CD1c-positive myeloid dendritic cell (primary cell): ENCODE data around the gene PLA2G4A.

ENCODE experiments used
- DNase-seq: peaks from one replicate; pipeline ENCODE4 v3.0.0-alpha.2; 2016; ENCODE audit errors: extremely low spot score

PLA2G4A gene

DNA sequence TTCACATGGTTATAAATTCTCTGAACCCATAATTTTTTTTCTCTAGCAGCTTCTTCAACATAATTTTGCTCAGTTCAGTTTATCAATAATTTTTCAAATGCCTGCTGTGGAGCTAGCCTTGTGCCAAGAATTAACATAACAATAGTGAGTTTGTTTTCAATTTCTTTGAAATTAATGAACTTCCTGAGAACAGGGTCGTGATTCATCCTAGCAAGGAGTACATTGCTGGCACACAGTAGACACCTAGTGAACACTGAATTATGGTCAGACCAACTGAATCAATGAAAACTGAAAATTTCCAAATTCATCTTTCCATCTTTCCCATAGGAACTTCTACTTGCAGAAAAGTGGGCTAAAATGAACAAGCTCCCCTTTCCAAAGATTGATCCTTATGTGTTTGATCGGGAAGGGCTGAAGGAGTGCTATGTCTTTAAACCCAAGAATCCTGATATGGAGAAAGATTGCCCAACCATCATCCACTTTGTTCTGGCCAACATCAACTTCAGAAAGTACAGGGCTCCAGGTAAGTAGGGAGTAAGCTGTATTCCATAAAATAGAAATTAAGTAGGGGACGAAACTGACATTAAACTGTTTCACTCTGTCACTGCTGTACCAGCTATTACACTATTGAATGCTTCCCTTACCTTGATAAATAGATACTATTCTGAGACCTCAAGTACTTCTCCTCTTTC lies 148.7 kb downstream of the PLA2G4A start:
- DNase-seq, result no peak

DNA sequence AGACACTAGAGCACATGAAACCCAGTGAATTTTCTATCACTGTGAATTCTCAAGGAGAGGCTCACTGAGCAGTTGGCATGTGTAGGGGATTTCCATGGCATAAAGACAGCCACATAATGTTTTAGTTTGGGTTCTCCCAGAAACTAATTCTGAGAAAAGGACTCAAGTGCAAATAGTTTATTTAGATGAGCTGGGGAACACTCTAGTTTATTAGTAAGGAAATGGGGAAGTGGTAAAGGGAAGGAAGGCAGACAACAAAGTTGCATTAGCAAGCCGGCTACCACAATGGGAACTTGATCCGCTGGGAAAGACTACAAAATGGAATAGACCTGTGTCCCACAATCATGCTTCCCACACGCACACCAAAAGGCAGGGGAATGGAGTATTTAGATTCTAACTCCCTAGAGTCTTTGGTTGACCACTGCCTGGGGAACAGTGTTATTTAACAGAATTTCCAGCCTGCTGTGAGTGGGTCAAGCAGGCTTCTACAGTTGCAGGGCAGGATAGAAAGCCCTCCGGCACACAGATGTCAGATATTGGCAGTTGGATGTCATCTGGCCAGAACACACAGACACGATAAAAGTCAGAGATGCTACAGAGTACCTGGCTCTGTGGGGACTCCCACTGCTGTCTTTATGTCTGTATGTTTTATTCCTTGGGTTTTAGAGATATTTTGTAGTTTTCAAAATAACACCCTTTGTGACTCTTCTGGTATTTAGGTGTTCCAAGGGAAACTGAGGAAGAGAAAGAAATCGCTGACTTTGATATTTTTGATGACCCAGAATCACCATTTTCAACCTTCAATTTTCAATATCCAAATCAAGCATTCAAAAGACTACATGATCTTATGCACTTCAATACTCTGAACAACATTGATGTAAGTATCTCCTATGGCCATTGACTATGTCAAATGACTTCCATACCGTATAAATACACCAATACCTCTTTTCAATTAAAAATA lies 150.1 kb downstream of the PLA2G4A start:
- peak; percentile 64 for DNase-seq

DNA sequence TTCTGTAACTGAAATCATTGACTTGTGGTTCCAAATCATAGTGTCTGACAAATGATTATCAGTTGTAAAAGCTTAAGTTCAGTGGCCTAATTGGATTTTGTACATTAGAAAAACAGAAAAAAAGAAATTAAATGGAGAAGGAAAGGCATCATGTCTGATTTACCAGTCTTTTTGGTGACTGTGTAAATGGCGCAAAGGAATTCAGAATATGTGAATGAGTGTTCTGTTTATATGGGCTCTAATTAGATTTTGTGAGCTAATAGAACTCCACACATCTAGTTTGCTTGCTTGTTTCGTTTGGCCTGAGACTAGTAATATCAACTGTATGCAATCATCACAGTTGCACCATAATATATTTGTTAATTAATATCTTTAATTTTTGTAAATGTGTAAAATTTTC lies 151.7 kb downstream of the PLA2G4A start:
- no peak for DNase-seq

DNA sequence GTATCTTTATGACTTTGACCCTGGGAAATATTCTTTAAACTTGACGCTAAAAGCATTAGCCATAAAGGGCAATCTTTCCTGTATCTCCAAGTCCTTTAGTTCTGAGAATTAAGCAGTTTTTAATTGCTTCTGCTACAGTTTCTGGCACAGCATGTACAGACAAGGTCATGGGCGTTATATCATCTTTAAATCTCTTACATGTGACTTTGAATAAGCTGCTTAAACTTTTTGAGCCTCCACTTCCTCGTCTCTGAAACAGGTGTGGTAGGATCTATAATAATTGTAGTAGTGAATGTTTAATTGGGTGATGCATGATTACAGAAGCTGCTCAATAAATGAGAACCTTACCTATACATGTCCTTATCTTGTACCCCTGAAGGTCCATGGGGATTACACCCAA lies 153.4 kb downstream of the PLA2G4A start:
- no peak for DNase-seq

DNA sequence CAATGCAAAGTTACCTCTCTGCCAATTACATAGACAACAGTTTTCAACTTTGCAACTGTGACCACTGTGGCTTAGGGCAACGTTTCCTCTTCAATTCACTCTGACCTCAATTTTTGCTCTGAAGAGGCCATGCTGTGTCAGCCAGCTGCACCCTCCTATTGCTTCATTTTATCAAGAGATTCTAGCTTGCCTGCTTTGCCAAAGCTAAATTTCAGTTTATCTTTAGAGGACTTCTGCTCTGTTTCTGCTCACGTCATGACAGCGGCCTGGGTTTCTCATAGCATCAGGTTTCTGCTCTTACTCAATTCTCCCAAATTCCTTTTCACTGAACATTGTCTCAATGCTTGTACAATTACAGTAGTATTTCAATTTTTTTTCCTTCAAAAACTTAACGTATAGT lies 154.6 kb downstream of the PLA2G4A start:
- no peak for DNase-seq

DNA sequence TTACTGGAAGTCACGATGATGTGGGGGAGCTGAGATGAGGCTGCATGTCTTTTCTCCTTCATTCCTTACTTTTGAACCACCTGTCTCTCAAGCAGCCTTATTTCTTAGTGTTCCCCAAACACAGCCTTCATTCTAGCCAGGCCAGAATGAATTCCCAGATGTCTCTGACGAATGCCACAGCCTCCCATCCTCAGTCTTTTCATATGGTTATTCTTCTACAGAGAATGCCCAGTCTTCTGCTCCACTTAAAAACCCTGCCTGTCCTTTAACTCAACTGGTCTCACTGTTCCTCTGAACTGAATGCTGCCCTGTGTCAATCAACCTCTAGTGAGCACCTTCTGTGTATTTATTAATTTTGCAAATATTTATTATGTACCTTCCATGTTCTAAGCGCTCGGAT lies 156.2 kb downstream of the PLA2G4A start:
- no peak for DNase-seq

DNA sequence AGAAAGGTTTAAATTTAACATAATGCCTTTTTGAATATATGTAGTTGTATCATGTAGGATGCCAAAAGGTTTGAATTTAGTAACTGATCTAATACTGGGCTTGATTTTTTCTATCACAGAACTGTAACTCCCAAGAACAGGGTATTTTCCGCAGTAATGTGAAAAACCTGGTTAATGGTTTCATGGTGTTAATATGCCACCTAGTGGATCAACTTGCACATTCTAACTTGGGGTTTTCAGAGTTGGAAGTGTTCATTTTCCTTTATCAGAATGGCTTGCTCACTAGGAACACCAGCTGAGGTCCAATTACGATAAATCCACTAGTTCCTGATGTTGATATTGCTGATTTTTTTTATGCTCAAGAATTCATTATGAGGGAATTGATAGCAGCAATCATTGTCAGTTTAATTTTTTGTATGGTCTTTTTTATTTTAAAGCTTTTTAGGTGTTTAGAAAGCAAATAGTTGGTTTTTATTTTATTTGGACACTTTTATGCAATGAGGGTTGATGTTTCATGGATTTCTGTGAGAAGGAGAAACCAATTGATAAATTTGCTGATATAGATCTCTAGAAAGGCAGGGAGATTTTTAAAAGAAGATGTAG lies 157.2 kb downstream of the PLA2G4A start:
- DNase-seq, result peak; percentile 68

DNA sequence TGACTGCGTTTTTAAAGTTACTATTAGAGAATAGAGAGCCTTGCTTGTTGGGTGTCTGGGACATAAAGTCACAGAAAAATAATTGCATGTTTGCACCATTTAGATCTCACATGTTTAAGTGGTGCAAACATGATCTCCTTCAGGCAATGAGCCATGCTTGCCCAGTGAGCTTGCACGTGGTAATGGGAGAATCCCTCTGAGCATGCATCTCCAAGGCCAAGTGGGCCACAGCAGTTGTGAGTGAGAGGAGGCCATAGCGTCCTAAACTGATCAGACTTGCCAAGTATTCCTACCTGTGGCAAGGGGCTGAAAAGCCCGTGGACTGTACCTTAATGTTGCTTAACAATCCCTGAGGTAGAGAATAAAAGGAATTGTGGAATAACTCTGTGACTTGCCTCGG lies 158.3 kb downstream of the PLA2G4A start:
- DNase-seq, result no peak

DNA sequence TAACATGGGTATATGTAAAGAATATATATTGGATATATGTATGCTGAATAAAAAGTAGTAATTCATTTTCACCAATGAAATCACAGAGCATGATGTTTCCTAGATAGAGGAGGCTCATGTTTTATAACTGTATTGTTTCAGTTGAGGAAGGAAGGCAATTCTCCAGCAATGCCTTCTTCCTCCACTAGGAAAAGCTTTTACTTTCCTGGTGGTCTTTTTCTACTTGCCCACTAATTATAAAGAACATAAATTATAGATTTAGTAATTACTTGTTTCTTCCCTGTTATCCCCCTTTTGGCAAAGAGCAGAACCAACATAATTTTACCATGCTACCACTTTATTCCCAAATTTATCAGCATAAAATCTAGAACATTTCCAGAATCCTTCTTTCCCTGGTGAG lies 159.0 kb downstream of the PLA2G4A start:
- no peak for DNase-seq

DNA sequence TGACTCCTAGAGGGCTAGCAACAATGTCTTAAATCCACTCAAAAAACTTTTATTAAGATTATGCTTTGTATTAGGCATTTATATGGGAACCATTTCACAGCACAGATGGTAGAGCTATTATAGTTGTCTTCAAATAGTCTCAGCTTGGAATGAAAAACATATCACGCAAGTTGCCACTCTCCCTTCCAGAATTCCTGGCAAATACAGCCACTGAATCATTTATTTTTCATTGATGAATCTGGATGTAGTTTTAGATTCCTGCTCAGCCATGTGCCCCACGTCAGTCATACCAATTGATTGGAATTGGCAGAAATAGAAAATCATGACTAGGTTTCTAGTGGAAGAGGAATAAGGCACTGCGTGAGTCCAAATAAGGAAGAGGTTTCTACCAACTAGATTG lies 165.2 kb downstream of the PLA2G4A start:
- no peak for DNase-seq

DNA sequence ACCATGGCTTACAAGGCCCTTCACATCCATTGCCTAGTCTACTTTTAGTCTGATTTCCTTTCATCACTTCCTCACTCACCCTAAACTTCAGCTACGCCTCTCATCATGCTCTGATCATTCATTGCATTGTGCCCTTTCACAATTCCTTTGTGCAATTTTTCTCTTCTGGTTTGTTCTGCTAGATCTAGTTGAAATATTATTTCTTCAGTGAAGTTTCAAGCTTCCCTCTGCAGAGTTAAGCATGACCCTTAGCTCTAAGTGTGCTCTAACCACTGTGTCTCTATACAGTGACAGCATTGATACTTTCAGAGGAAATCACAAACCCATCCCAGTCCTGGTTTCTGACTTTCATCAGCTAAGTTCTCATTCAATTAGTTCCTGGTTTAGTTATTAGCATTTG lies 166.1 kb downstream of the PLA2G4A start:
- peak; percentile 7 for DNase-seq

DNA sequence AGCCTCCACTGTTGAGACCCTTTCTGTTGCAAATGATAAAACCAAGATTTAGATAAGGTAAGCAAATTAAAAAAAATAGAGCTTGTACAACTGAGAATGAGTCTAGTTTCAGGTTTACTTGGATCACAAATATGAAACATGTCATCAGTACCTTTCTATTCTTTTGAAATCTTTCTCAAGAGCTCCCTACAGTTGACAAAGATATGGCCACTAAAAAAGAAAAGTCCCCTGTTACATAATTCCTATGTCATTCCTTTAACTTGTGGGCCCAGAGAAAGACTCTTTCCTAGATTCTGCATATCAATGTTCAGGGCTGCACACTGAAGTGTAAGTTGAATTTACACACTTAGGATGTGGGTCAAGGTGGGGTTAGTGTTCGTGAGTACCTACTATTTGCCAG lies 168.1 kb downstream of the PLA2G4A start:
- no peak for DNase-seq

DNA sequence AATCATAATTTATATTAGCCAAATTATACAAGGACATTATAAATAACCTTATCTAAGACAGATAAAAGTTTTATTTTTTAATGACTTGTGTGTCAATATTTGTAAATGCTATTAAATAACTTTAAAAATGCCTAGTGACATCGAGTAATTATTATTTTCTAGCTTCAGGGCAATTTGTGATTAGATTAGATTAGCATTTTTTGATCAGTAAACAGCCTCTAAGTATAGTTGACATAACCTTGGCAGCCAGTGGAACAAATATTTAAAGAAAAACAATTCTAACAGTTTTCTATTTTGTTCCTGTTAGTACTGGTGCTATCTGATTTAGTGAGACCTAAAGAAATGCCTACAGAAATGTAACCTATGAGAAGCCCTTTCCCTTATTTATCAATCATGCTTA lies 169.1 kb downstream of the PLA2G4A start:
- no peak for DNase-seq

DNA sequence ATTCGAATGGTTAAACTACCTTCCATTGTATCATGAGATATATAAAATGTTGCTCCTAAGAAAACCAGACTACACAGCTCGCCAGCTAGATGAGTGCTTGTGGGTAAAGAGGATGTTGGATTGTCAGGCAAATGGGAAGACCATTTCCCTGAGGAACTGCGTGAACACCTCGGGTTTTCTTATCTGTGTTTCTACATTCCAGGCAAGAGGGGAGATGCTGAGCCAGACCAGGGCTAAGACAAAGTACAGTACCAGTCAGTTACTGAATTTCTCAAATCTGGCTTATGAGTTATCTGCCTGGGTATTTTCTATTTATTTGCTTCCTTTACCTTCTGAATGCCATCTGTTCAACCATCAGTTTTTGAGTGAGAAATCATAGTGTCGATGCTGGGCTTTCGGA lies 170.8 kb downstream of the PLA2G4A start:
- no peak for DNase-seq

DNA sequence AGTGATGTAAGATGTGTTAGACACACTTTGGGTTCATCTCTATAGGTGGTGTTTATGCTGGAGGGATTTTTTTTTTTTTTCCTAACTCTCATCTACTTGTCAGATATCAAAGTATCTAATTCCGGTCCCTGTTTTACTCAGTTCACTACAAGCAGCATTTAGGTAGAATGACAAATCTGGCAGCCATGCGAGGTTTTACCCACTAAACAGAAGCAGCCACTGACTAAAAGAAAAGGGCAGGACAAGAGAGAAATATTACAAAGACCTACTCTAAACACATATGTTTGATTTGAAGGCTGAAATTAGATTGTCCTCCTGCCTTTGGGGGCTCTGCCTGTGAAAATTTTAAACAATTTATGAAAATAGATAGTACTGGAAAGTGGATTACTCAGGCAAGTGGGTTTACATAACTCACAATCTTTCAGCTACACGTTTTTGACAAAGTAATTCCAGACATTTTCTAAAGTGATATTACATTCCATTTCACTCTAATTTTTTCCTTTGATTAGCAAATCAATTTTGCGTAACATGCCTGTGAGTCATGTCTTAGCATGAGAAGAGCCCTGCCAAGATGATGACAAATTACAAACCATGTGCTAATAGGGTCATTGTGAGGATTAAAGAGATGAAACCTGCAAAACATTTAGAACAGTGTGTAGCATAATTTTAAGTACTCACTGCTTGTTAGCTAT lies 172.6 kb downstream of the PLA2G4A start:
- DNase-seq, result peak; percentile 11

DNA sequence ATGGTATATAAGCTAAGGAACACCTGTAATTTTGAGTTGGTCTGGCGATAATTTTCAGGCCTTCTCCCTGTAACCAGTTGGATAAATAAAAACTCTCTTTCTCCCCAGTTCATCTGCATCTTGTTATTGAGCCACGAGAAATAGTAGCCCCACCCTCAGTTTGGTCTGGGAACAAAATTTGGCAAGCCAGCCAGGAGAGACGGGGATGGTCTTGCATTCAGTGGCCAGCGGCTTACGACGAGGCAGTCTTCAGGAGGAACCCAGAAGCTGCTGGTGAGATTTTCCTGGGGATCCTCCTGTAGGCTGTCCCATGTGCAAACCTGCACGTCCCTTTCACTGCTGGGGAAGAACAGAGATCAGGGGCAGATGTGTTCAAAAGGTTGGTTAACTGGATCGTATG lies 174.6 kb downstream of the PLA2G4A start:
- no peak for DNase-seq

DNA sequence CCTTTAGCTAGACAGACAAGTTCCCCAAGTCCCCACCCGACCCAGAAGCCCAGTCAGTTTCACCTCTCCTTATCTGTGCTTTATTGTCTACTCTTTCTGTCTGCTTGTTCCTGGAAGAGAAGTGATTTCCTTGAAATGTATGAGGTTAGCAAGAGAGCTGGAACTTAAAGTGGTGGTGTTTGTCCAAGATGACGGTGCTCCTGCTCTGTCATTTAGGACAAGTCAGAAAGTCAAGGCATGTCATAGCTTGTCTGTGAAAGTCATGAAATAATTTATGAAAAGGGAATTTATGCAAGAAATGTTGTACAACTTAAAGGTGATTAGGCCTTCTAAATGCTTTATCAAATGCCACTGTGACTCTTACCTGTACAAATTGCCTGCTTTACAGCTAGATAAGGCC lies 178.1 kb downstream of the PLA2G4A start:
- no peak for DNase-seq

DNA sequence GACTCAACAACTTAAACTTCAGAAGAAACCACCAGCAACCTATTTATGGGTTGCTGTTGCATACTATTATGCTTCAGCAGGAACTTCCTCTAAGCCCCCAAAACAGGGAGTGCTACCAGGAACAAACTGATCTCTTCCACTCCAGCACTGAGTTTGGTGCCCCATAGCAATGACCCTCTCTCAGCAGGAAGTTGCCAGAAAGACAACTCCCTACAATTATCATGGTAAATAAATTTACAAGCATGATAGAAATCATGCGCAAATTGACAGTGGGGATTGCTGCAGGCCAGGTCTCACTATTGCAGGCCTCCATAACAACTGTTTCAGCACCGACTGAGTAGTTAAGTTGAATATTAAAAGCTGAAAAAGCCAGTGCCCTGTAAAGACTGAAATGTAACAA lies 180.6 kb downstream of the PLA2G4A start:
- DNase-seq, result no peak

DNA sequence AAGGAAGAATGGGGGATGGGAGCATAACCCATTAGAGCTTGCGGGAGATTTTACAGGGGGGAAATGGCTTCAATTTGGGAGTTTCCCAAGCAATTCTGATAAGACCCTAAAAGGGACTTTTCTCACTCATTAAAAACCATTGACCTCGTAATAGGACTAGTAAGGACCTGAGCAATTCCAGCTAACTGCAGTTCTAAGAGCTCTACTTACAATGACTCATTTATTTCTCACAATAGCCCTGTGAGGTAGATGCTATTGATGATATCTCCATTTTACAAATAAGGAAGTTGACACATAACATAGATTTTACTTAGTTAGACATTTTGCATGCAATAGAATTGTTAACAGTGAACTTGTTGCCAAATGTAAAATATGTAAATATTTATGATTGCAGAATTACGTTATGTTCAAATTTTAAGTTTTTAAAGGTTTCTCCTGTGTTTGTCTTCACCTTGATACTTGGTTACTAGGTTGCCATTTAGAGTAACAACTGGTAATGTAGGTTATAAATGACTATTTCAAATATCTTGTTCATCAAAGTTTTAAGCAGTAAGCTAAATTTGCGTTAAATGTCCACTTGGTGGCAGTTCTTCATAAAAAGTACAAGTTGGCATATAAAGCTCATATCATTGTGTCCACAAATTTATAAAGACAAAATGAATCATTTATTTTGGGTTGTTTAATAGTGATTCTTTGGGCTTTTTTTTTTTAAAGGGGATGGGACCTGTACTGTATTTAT lies 182.0 kb downstream of the PLA2G4A start:
- DNase-seq, result no peak

DNA sequence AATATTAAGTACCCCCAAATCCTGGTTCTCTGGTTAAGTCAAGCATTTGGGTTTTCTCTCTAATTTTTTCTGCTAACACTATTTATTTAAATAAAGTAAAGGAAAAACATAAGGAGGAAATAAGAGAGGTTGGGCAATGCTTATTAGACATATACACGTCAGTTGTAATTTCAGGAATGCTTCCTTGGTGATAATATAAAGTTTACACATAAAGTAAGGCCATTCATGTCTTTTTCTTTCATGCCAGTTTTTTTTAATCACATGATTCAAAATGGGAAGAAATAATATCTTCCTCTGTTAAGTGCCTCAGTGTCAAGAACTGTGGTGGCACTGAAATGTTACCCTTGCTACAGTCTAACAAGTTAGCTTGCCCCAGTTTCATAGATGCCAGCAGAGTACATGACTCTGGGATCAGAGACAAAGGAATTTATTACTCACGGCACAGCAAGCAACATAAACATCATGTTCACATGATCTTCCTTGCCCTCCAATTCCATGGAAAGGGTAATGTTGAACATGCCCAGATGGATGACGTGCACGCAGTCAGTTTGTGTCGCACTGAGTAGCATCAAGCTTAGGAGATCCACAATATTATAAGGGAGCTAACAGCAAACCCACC lies 184.9 kb downstream of the PLA2G4A start:
- no peak for DNase-seq

DNA sequence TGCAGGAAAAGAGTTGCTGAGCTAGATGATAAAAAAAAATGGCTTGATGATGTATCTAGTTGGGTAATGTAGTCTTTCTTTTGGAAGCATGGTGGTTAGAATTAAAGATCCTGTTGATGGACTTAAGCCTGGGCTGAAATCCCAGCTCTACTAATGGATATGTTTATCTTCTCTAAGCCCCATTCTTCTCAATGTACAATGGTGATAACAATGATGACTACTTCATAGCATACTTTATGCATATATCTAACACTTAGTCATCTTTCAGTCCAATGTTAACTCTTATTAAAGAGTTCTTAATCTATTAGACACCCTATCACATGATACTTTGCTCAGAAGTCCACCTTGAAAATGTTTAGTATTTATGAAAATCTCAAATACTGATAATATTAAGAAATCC lies 189.5 kb downstream of the PLA2G4A start:
- DNase-seq, result no peak
